ENCODE measurements around the gene COX8C. TPM values are rescaled to one million over a fixed set of nuclear protein-coding genes. Genes with fewer than 3 reads are reported as not detected.

Gene COX8C
- total RNA-seq, 1 experiment from 2014 or later, result not detected

GRCh38 chr14:93305725-93306418, 41.1 kb upstream of the COX8C start:
- TF ChIP-seq TCF7L2 (IDR thresholded peaks at IDR 0.05; ENCODE audit: borderline replicate concordance, extremely low read depth, insufficient read depth, insufficient read length), result no peak
- H3K79me2 ChIP-seq (ENCODE audit: insufficient read depth, low read length), result peaks cover 84% of the 10 kb centered on the region
- no peak for ATAC-seq
- H3K9me3 ChIP-seq (ENCODE audit: control insufficient read depth in 1 of 2, insufficient read depth in 1 of 2, low read depth in 1 of 2, low read length in 2 of 2), result no peaks in the 10 kb centered on the region
- no peaks in the 10 kb centered on the region for H3K9me2 ChIP-seq (ENCODE audit: insufficient read depth)
- ChIA-PET CTCF (no interaction called here), RAD21 (ENCODE audit: low non-redundant PET in 1 of 2, low total read pairs in 2 of 2, uncharacterized antibody in 2 of 2, unreplicated experiment in 2 of 2) (no interaction called here), POLR2A (no interaction called here)
- H3K9ac ChIP-seq (ENCODE audit: low read length), result no peak overlapping the region
- no peak overlapping the region for H3K4me2 ChIP-seq (ENCODE audit: low read length)
- no peak overlapping the region for H3K27ac ChIP-seq (ENCODE audit: low read depth, low read length)
- H3K27me3 ChIP-seq (ENCODE audit: insufficient read depth, low read length), result no peaks in the 10 kb centered on the region
- H3K4me3 ChIP-seq (replicated peaks in 1 of 2; ENCODE audit: low read depth in 1 of 2, low read length in 2 of 2), result no peak overlapping the region
- DNase-seq (ENCODE audit: low read depth, low spot score), result no peak
- intact Hi-C loops (cut with micrococcal nuclease), result no loop called here
- peaks cover 15 to 30% of the 10 kb centered on the region in 2 experiments for H3K4me1 ChIP-seq (ENCODE audit: control insufficient read depth in 1 of 2, insufficient read depth in 2 of 2, low read length in 2 of 2)
- no peaks in the 10 kb centered on the region for H3K36me3 ChIP-seq (ENCODE audit: control insufficient read depth in 1 of 2, insufficient read depth in 2 of 2, low read length in 2 of 2)
- no peak overlapping the region for H2AFZ ChIP-seq (ENCODE audit: low read depth, low read length, poor library complexity, severe bottlenecking)
- H4K20me1 ChIP-seq (ENCODE audit: insufficient read depth), result 0 out of 2 replicates have a peak, but pooled peaks cover 8% of the 10 kb centered on the region
- no TSS peak for BruUV-seq (replicated peaks)

- ChIA-PET CTCF (no interaction called here), RAD21 (ENCODE audit: low non-redundant PET in 1 of 2, low total read pairs in 2 of 2, uncharacterized antibody in 2 of 2, unreplicated experiment in 2 of 2) (no interaction called here), POLR2A (no interaction called here)
- ATAC-seq, result no peak
- Histone ChIP-seq H3K9me3 (ENCODE audit: control insufficient read depth in 1 of 2, insufficient read depth in 1 of 2, low read depth in 1 of 2, low read length in 2 of 2) (no peaks in the 10 kb centered on the region), H2AFZ (ENCODE audit: low read depth, low read length, poor library complexity, severe bottlenecking) (no peak overlapping the region), H4K20me1 (ENCODE audit: insufficient read depth) (0 out of 2 replicates have a peak, but pooled peaks cover 8% of the 10 kb centered on the region), H3K4me3 (replicated peaks in 1 of 2; ENCODE audit: low read depth in 1 of 2, low read length in 2 of 2) (no peak overlapping the region), H3K4me2 (ENCODE audit: low read length) (no peak overlapping the region), H3K9ac (ENCODE audit: low read length) (no peak overlapping the region), H3K79me2 (ENCODE audit: insufficient read depth, low read length) (peaks cover 85% of the 10 kb centered on the region), H3K27me3 (ENCODE audit: insufficient read depth, low read length) (no peaks in the 10 kb centered on the region), H3K4me1 (ENCODE audit: control insufficient read depth in 1 of 2, insufficient read depth in 2 of 2, low read length in 2 of 2) (peaks cover 11 to 23% of the 10 kb centered on the region in 2 experiments; a peak in 3 of 4 replicates), H3K27ac (ENCODE audit: low read depth, low read length) (no peak overlapping the region), H3K9me2 (ENCODE audit: insufficient read depth) (no peaks in the 10 kb centered on the region), H3K36me3 (ENCODE audit: control insufficient read depth in 1 of 2, insufficient read depth in 2 of 2, low read length in 2 of 2) (no peaks in the 10 kb centered on the region)
- TF ChIP-seq MAX (IDR thresholded peaks at IDR 0.05) (no peak), POLR2AphosphoS5 (IDR thresholded peaks at IDR 0.05; ENCODE audit: low read depth, low read length) (no peak), ZNF274 (IDR thresholded peaks at IDR 0.05; ENCODE audit: low read depth, low read length) (no peak), SIN3A (IDR thresholded peaks at IDR 0.05; ENCODE audit: low read depth) (no peak), TCF7L2 (IDR thresholded peaks at IDR 0.05; ENCODE audit: borderline replicate concordance, extremely low read depth, insufficient read depth, insufficient read length) (no peak), ZBTB33 (IDR thresholded peaks at IDR 0.05; ENCODE audit: extremely low read depth, insufficient replicate concordance, low read length) (no peak), SP1 (IDR thresholded peaks at IDR 0.05; ENCODE audit: low read depth) (no peak), CBX3 (IDR thresholded peaks at IDR 0.05; ENCODE audit: low read depth) (no peak)
- intact Hi-C loops (cut with micrococcal nuclease), result no loop called here
- DNase-seq (ENCODE audit: low read depth, low spot score), result no peak
- no TSS peak for BruUV-seq (replicated peaks)
Observed at GRCh38 chr14:93306812-93307211, 40.2 kb upstream of the COX8C start.
